Measurements from ENCODE around the gene USP7.

Gene USP7

GRCh38 chr16:8921347-8921984, 42.2 kb downstream of the USP7 start:
- peaks cover 3% of the 10 kb centered on the region; the same call in 1 of the 2 replicates for H3F3A ChIP-seq (ENCODE audit: control insufficient read depth, insufficient read depth)
- no peaks in the 10 kb centered on the region for H3K9me3 ChIP-seq (ENCODE audit: control insufficient read depth, insufficient read depth, low read length)
- TF ChIP-seq EZH2phosphoT487 (IDR thresholded peaks at IDR 0.05; ENCODE audit: borderline replicate concordance, low read length) (no peak), CTCF (IDR thresholded peaks at IDR 0.05; ENCODE audit: low read depth, low read length, poor library complexity, severe bottlenecking) (no peak)
- H3K36me3 ChIP-seq (ENCODE audit: control insufficient read depth, low read length), result peaks cover 92% of the 10 kb centered on the region
- H3K27me3 ChIP-seq (ENCODE audit: control insufficient read depth, low read length), result no peaks in the 10 kb centered on the region
- H3K9me2 ChIP-seq (replicated peaks; ENCODE audit: control insufficient read depth, low read length), result no peaks in the 10 kb centered on the region
- peaks cover 6% of the 10 kb centered on the region; the same call in 1 of the 2 replicates for H3K4me1 ChIP-seq (ENCODE audit: control insufficient read depth, low read length)
- H3K27ac ChIP-seq (ENCODE audit: low read depth, low read length), result no peak overlapping the region
- H4K20me1 ChIP-seq (ENCODE audit: control insufficient read depth, insufficient read depth, low read depth, low read length), result peaks cover 22% of the 10 kb centered on the region
- H3K4me2 ChIP-seq (ENCODE audit: low read length), result no peak overlapping the region
- no peak overlapping the region for H3K4me3 ChIP-seq (ENCODE audit: low read length)
- H3K79me2 ChIP-seq (ENCODE audit: control insufficient read depth, low read length), result peaks cover 56% of the 10 kb centered on the region

- Histone ChIP-seq H3K27ac (ENCODE audit: low read depth, low read length) (no peak overlapping the region), H3K36me3 (ENCODE audit: control insufficient read depth, low read length) (peaks cover 97% of the 10 kb centered on the region)
These were observed 42.9 kb downstream of the USP7 start for GRCh38 chr16:8920645-8921346.

GRCh38 chr16:8919934-8920462, 43.7 kb downstream of the USP7 start:
- Histone ChIP-seq H3K27ac (ENCODE audit: low read depth, low read length) (no peak overlapping the region), H3K9me2 (replicated peaks; ENCODE audit: control insufficient read depth, low read length) (no peaks in the 10 kb centered on the region), H3K9me3 (ENCODE audit: control insufficient read depth, insufficient read depth, low read length) (no peaks in the 10 kb centered on the region), H3K4me3 (ENCODE audit: low read length) (no peak overlapping the region), H3F3A (ENCODE audit: control insufficient read depth, insufficient read depth) (peaks cover 11% of the 10 kb centered on the region), H3K79me2 (ENCODE audit: control insufficient read depth, low read length) (peaks cover 54% of the 10 kb centered on the region), H3K4me1 (ENCODE audit: control insufficient read depth, low read length) (peaks cover 6% of the 10 kb centered on the region; the same call in 1 of the 2 replicates), H3K27me3 (ENCODE audit: control insufficient read depth, low read length) (no peaks in the 10 kb centered on the region), H4K20me1 (ENCODE audit: control insufficient read depth, insufficient read depth, low read depth, low read length) (peaks cover 13% of the 10 kb centered on the region), H3K36me3 (ENCODE audit: control insufficient read depth, low read length) (peaks cover 97% of the 10 kb centered on the region), H3K4me2 (ENCODE audit: low read length) (no peak overlapping the region)
- no peak for TF ChIP-seq CTCF (IDR thresholded peaks at IDR 0.05; ENCODE audit: low read depth, low read length, poor library complexity, severe bottlenecking)
- no peak for TF ChIP-seq EZH2phosphoT487 (IDR thresholded peaks at IDR 0.05; ENCODE audit: borderline replicate concordance, low read length)

More at GRCh38 chr16:8920645-8921346, 42.9 kb downstream of the USP7 start:
- peaks cover 8% of the 10 kb centered on the region for H3F3A ChIP-seq (ENCODE audit: control insufficient read depth, insufficient read depth)
- H4K20me1 ChIP-seq (ENCODE audit: control insufficient read depth, insufficient read depth, low read depth, low read length), result peaks cover 20% of the 10 kb centered on the region
- H3K27me3 ChIP-seq (ENCODE audit: control insufficient read depth, low read length), result no peaks in the 10 kb centered on the region
- H3K9me3 ChIP-seq (ENCODE audit: control insufficient read depth, insufficient read depth, low read length), result no peaks in the 10 kb centered on the region
- no peak overlapping the region for H3K4me2 ChIP-seq (ENCODE audit: low read length)
- H3K9me2 ChIP-seq (replicated peaks; ENCODE audit: control insufficient read depth, low read length), result no peaks in the 10 kb centered on the region
- H3K4me1 ChIP-seq (ENCODE audit: control insufficient read depth, low read length), result peaks cover 6% of the 10 kb centered on the region; the same call in 1 of the 2 replicates
- TF ChIP-seq CTCF (IDR thresholded peaks at IDR 0.05; ENCODE audit: low read depth, low read length, poor library complexity, severe bottlenecking) (no peak), EZH2phosphoT487 (IDR thresholded peaks at IDR 0.05; ENCODE audit: borderline replicate concordance, low read length) (no peak)
- H3K79me2 ChIP-seq (ENCODE audit: control insufficient read depth, low read length), result peaks cover 57% of the 10 kb centered on the region
- H3K4me3 ChIP-seq (ENCODE audit: low read length), result no peak overlapping the region
